COLO829 (cell line): ENCODE results near the gene CHD5.
"Not testable (repeated sequence)": the region's sequence is repeated elsewhere in the genome, so short reads cannot be mapped to it uniquely, and the experiment has no call there.

Source experiments
- DNase-seq: peaks from one replicate; pipeline ENCODE4 v3.0.0; 2012; ENCODE audit warnings: low spot score

The CHD5 gene

GRCh38 chr1:6086358-6086757 is 93.8 kb downstream of the CHD5 start:
- no peak for DNase-seq

- no peak for DNase-seq
Measured at GRCh38 chr1:6085666-6086065, 94.5 kb downstream of the CHD5 start.

GRCh38 chr1:6084781-6085495 is 95.2 kb downstream of the CHD5 start:
- no peak for DNase-seq

DNA sequence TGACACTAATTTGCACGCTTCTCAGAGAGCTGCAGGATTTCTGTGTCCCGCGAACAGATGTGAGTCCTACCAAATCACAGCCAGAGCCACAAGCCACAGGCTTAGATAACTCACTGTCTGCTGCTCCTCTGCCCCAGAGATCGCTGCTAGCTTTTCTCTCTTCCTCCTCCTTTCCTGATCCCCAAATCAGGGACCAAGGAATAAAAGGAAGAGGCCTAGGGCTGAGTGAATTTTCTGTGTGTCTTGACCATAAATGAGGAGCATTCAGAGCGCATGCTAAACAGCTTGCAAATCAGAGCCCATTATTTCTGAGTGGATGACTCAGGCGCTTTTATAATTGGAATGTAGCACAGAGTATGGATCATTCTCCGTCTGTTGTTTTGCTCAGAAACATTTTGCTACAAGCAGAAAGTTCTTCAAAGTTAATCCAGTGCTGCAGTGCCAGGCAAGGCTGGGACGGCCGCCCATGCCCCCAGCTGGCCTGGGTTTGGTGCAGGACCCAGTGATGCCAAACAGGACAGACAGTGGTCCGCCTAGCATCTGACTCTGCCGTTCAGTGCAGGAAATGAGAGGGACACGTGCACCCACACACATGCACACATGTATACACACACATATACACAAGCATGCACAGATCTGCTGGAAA is 96.2 kb downstream of the CHD5 start:
- DNase-seq: peak; percentile 34

- DNase-seq: no peak
Measured at GRCh38 chr1:6083385-6083784, 96.7 kb downstream of the CHD5 start.

DNA sequence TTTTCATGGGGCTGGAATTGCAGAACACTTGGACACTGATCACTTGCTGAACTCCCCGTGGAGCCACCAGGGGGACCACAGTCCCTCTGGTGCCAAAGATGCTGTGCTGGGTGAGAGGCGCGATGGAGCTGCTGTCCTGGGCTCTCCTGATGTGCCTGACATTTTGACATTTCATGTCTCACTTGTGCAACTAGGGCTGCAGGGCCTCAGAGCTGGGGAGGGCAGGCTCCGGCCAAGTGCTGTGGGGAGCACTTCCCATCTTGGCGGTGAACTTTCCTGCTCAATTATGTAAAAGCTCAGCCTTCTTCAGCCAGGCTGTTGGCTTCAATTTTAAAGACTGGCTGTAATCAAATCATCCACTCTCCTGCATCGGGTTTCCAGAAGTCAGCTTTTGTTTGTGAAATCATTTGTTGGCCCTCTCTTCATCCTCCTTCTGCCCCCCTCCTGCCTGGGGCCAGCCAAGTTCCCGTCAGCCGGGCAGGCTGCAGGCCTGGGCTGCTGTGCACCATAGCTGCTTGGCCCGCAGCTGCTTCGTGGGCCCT is 97.6 kb downstream of the CHD5 start:
- no peak for DNase-seq

DNA sequence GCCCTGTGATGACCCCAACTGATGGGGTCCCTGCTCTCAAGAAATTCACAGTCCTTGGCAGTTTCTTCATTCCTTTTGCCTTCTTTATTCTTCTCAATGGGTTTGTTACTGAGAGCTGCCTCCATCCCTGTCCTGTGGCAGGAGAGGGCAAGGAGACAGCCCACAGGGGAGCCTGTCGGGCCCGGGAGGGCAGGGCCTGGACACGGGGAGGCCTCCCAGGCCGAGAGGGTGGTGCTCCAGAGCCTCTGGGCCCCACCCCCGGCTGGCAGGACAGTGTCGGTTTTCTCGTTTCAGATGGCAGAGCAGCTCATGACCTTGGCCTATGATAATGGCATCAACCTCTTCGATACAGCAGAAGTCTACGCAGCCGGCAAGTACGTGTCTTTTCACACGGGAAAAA is 98.2 kb downstream of the CHD5 start:
- no peak for DNase-seq

GRCh38 chr1:6080469-6080868 is 99.7 kb downstream of the CHD5 start:
- DNase-seq: no peak

DNA sequence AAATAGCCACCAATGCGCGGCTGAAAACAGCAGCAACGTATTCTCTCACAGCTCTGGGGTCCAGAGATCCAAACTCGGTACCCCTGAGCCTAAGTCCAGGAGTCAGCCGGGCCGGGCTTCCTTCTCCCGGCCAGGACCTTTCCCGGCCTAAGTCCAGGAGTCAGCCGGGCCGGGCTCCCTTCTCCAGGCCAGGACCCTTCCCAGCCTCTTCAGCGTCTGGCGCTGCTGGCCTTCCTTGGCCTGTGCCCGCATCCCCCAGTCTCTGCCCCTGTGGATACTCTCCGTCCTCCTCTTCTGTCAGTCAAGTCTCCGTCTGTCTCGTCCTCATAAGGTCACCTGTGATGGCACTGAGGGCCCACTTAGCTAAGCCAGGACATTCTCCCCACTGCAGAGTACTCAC is 102.2 kb downstream of the CHD5 start:
- no peak for DNase-seq

DNA sequence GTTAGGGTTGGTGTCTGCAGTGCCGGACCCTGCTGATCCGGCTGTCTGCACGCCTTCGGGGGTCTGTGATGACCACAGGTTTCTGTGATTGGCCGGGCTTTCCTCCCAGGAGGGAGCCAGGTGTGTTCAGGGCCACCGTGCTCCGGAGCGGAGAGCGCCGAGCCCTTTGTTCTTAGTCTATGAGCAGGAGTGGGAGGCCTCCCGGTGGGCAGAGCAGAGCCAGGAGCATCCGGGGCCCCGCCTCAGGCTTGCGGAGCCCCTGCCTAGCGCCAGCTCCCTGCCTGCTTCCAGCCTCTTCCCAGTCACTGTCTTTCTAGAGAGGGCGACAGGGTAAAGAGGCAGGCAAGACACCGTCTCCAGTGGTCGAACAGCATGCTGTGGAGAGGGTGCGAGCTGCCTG is 102.6 kb downstream of the CHD5 start:
- DNase-seq: no peak

DNA sequence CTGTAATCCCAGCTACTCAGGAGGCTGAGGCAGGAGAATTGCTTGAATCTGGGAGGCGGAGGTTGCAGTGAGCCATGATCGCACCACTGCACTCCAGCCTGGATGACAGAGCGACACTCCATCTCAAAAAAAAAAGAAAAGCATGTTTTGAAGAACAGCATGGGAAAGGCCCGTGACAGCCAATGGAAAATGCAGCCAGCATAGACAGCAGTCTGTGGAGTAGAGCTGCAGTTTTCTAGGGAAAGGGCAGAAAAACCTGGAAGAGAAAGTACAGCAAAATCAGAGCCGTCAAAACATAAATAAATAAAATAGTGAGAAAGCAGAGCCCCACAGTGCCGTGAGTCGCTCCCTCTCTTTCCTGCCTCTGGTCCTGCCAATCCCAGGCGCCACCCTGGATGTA is 103.1 kb downstream of the CHD5 start:
- DNase-seq: not testable (repeated sequence)

GRCh38 chr1:6075748-6076147 is 104.4 kb downstream of the CHD5 start:
- DNase-seq: no peak

DNA sequence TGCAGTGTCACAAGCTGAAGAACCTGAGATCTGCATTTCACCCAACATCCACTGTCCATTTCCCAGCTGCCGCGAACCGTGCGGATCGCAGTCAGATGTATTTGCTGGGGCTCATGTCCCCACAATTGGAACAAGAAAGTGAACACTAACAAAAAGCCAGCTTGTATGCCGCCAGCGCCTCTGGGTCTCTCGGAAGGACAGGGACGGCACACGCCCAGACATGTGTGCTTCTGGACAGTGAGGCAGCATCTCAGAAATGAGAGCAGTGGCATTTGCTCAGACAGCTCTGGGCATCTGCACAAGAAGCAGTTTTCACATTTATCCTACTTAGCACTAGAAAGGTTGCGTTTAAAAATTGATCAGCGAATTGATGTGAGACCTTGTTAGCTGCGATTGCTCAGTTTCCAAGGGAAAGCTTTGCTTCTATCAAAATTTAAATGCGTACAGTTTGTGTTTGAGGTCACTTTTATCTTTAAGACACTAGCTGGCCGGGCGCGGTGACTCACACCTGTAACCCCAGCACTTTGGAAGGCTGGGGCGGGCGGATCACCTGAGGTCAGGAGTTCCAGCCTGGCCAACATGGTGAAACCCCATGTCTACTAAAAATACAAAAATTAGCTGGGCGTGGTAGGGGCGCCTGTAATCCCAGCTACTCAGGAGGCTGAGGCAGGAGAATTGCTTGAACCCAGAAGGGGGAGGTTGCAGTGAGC is 105.8 kb downstream of the CHD5 start:
- DNase-seq: no peak

DNA sequence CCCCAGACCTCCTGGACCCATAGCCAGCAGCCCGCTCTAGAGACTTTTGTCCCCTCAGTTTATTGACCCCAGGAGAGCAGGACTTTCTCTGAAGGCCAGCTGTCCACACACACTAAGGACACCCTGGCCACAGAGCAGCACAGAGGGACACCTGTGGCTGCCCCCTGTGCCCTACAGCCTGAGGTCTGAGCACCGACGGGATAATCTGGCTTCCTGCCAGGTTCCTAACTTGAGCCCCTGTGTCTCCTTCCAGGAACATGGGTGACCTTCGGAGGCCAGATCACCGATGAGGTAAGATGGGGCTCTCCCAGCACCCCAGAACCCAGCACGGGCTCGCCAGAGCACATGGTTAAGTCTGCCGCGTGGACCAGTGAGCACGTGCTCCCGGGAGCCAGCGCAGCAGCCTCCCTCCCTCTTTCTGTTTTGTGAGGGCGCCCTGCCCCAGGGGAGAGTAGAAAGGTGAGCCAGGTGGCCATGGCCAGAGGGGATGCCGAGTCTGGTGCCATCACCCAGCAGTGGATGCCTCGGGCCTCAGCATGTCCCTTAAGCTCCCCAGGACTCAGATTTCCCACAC is 106.6 kb downstream of the CHD5 start:
- no peak for DNase-seq

DNA sequence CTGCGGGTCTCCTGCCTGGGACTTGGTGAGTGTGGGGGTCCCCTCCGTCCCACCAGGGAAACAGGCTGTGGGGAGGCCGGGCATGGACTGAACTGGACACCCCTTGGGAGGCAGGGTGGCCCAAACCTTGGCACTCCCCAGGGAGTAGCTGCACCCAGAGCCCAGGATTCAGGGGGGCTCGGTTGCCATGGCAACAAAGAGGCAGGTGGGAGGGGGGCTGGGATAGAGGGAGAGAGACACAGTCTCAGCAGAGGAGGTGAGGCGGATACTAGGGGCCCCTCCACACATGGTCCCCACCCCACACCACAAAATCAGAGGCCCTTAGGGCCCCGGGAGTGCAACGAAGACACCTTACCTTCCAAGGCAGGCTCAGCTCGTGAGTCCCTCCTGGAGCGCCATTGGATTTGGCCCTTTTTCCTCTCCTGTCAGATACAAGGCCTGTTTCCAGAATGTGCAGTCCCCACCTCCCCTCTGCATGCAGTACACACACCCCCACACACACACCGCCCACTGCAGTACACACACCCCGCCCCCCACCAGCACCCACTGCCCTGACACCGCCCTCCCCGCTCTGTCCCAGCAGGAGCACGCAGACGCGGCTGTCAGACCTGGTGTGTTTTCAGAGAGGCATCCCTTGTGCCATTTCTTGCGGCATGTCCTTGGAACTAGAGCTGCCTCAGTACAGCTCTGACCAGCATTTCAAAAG is 107.2 kb downstream of the CHD5 start:
- no peak for DNase-seq

DNA sequence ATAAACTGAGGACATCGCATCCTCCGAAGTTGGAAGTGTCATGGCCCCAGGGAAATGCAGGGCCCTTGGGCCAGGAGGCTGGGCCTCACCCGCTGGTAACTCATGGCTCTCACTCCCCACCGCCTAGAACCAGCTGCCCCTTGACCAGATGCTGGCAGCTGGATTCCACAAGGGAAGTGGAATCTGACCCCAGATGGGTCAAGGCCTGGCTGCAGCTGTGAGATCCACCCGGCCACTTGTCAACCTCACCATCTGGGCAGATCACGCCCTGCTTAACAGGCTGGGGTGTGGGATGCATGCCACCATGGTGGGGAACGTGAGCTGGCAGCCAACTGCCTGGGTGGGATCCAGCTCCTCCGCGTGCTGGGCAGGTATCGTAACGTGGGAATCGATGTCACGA is 108.9 kb downstream of the CHD5 start:
- DNase-seq: no peak

DNA sequence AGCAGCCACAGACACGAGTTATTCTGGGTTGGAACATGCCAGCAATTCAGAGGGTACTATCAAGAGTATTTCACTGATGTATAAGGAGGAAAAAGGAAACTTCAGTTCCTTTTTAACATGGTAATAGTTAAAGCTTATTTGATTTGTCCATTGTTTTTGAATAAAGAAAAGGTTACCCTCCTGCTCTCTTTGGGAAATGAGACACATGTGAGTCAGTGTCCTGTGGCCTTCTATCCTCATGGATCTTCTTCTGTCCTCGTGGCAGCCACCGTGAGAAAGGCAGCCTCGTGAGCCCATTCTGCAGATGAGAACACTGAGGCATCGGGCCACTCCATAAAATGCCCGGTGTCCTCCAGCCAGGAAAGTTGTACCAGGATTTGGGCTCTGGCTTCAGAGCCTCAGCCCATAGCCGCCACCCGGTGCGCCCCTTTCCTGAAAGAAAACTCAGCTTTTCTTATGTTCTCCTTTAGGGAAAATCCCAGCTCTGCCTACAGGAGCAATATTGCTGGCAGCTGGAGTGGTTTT is 109.6 kb downstream of the CHD5 start:
- DNase-seq: no peak

GRCh38 chr1:6069573-6069972 is 110.5 kb downstream of the CHD5 start:
- DNase-seq: no peak

DNA sequence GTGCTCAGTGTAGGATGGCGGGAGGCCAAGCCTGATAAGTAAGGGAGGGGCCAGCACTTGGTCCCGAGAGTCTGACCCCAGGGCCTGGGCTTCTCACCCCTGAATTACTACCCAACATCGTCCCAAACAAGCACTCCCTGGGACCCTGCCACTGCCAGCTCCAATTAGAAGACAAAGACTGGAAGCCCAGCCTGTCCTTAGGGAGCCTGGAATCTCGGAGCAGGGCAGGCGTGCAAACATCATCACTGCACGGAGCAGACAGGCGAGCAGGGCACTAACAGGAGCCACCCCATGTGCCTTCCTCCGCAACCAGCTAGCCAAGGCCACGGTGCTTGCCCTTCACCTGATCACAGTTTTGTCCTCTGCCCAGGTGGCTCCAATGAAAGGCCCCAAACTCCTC is 111.2 kb downstream of the CHD5 start:
- DNase-seq: no peak

- DNase-seq: no peak
Measured at GRCh38 chr1:6068073-6068472, 112.0 kb downstream of the CHD5 start.

GRCh38 chr1:6066680-6067079 is 113.4 kb downstream of the CHD5 start:
- no peak for DNase-seq
